ENCODE data around the gene PCNA.

Gene PCNA

DNA sequence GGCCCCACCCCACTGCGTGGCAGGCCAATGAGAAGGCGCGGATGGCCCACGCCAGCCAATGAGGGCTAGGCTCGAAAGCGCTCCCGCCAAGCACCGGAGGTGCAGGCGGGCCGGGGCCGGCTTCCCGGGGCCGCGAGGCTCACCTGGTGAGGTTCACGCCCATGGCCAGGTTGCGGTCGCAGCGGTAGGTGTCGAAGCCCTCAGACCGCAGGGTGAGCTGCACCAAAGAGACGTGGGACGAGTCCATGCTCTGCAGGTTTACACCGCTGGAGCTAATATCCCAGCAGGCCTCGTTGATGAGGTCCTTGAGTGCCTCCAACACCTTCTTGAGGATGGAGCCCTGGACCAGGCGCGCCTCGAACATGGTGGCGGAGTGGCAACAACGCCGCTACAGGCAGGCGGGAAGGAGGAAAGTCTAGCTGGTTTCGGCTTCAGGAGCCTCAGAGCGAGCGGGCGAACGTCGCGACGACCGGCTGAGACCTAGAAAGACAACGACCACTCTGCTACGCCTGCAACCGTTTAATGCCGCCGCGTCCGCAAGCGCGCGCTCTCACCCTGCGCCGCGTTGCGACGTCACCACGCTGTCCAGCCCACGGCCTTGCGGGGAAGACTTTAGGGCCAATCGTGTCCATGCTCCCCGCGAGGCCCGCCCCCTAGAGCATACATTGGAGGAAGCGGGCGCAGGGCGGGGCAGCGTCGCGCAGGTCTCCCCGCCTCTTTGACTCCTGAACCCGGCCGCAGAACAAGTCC lies at the start of gene PCNA:
TSS of gene PCNA (minus strand) at position 524 of the 750 bp plus-strand sequence. CDS start at position 364, 160 bp downstream.
- DNase-seq = peak; percentile 98

DNA sequence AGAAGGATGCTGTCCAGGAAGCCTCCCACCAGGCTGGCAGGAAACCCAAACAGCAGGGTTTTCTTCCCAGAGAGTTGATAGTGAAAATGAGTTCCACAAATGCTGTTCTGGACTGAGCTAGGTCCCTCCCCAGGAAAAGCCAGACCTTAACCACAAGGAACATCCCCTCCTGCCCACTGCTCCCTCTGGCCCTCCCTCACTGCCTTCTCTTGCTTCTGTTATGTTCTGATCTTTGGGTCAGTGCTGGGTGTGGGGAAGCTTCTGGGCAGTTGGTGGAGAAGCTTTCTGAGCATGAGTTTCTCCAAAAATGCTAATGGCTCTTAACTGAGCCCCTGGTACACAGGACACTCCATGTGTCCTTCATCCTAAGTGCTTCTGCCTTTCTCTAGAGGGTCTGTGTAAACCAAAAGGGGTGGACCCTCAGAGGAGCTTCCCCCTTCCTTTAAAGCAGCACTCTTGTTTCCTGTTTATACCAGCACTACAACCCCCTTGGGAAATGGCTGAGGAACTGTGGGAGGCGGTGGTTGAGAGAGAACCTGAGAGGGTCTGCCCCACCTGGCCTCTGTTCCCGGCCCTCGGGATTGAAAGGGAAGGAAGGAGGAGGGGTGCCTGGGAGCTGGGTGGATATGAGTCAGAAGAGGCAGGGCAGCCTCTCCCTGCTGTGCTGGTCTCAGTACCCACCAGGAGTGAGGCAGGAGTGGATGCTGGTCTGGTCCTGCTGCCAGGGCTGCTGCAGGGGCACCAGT lies 49.1 kb upstream of the PCNA start:
- DNase-seq = no peak

DNA sequence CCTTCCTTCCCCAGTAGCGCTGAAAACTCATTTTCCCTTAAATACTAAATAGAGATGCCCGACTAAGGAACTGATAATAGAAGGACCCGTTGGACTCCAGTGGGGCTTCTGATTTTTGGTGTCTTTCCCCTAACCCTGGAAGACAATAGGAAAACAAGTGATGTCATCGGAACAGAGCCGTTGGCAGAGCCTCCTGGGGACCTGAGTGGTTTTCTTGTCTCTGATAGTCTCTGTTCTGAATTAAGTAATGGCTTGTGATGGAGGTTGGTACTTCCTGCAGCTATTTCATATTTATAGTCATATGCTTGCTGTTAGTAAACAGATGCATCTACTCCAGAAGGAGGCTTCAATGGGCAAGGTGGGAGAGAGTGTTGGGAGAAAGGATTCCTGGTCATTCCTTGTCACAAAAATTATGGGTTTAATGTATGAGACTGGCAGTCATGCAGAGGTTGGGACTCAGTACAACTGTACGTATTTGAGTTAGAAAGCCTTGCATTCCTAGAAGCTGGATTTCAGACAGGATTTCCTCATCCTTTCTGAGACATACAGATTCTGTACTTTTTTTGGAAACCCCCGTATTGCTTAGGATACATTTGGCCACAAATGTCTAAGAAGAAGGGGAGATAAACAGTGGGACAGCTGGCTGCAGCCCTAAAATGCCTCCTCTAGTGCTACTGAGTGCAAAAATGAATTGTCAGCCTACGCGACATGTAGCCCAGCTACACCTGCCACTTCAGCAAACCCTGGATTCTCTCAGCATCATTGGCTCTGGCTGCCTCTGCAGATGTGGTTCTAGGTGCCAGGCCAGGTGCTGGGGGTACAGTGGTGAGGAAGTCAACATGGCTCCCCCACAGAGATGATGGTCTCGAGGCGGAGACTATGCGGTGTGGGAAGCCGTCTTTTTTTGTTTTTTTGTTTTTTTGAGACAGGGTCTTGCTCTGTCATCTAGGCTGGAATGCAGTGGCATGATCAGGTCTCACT lies 45.2 kb upstream of the PCNA start:
- no peak for DNase-seq

DNA sequence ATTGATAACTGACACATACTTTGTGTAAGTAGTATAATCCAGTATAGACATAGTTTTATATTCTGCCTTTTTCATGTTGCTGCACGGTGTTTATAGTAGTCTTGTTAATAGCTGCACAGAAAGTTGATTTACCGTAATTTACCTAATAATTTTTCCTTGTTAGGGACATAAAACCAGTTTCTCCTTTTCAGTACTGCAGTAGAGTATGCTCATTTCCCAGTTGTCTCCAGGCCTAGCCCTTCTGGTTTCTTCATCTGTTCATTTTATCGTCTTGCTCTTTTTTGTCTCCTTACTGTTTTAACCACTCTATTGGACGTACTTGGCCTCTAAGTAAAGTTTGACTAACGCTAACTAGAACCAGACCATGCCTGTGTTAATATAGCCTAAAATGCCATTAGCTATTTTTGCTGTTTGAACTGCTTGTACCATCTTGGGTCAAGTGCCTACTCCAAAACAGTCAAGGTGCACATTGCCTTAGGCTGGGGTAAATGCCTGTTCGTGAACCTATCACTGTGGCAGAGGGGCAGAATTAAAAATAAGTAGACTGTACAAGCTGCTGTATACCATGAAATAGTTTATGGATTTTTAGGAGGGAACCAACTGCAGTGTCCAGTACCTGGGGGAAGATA lies 41.9 kb upstream of the PCNA start:
- no peak for DNase-seq

DNA sequence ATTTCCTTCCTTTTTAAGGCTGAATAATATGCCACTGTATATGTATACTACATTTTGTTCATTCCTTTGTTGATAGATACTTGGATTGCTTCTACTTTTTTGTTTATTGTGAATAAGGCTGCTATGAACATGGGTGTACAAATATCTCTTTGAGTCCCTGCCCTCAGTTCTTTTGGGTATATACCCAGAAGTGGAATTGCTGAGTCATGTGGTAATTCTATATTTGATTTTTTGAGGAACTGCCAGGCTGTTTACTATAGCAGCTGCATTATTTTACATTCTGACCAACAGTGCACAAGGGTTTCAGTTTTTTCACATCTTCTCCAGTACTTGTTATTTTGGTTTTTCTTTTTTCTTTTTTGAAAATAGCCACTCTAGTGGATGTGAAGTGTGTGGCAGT lies 41.1 kb upstream of the PCNA start:
- DNase-seq = no peak

DNA sequence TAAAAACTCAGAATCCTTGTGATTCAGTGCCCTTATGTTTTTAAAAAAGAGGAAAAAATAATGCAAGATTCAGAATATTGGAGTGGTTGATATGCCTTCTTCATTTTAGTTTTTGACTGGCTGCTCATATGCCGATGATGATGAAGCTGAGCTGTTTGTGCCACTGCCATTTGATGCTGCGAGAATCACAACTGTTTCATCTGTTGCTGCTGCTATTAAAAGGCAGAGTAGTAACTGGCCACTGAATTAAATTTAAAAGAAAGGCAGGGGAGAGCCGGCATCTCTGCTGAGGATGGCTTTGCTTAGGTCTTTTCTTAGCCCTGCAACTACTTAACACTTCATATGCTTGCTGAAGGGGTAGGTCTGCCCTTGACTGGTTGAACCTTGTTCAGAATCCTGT lies 40.2 kb upstream of the PCNA start:
- no peak for DNase-seq

DNA sequence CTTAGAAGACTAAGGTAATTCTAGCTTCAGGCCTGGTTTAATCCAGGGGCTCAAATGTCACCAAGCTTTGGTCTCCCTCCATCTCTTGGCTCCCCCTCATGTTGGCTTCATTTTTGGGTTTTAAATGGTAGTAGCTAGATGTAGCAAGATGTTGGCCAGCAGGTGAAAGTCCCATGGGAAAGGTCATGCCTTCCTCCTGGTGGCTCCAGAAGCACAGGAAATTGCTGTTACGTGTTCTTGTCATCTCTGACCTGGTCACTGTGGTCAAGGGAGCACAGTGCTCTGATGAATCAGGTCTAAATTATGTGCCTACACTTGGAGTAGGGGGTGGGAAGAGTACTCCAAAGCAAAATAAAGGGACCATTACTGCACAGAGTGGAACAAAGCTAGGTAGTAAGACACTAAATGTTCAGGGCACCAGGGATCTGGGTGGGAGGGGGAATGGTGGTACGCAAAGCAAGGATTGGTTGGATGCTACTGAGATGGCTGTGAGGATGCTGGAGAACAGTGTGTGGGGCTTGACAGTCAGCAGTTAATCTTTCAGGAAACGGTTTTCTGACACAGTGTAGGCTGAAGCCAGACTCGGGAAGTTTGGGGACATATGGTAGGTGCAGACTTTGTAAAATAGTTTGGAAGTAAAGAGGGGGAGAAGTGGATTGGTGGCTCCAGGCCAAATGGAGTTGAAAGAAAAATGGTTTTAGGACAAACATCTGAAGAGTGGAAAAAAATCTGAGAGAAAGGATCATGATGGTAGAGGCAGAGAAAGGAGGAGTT lies 37.1 kb upstream of the PCNA start:
- no peak for DNase-seq

DNA sequence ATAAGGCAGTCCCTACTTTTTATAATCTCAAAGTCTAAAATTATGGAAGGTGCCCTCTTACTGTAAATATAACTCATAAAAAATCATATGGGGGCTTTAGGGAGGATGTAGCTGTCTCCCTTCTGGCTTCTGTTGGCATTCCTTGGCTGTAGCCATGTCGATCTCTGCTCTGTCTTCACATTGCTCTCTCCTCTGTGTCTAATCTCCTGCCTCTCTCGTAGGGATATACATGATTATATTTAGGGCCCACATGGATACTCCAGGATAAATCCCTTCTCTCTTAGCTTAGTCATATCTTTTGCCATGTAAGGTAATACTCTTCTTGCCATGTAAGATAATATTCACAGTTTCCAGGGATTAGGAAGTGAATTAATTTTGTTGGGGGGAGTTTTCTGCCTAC lies 35.6 kb upstream of the PCNA start:
- DNase-seq = no peak

DNA sequence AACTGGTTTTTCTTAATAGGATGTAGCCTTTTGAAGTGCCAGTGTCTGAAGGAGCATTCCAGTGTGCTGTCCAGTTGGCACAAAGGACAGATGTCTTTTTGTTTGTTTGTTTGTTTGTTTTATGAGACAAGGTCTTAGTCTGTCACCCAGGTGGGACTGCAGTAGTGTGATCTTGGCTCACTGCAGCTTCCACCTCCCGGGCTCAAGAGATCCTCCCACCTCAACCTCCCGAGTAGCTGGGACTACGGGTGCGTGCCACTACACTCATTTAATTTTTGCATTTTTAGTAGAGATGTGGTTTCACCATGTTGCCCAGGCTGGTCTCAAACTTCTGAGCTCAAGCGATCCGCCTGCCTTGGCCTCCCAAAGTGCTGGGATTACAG lies 34.8 kb upstream of the PCNA start:
- no peak for DNase-seq

DNA sequence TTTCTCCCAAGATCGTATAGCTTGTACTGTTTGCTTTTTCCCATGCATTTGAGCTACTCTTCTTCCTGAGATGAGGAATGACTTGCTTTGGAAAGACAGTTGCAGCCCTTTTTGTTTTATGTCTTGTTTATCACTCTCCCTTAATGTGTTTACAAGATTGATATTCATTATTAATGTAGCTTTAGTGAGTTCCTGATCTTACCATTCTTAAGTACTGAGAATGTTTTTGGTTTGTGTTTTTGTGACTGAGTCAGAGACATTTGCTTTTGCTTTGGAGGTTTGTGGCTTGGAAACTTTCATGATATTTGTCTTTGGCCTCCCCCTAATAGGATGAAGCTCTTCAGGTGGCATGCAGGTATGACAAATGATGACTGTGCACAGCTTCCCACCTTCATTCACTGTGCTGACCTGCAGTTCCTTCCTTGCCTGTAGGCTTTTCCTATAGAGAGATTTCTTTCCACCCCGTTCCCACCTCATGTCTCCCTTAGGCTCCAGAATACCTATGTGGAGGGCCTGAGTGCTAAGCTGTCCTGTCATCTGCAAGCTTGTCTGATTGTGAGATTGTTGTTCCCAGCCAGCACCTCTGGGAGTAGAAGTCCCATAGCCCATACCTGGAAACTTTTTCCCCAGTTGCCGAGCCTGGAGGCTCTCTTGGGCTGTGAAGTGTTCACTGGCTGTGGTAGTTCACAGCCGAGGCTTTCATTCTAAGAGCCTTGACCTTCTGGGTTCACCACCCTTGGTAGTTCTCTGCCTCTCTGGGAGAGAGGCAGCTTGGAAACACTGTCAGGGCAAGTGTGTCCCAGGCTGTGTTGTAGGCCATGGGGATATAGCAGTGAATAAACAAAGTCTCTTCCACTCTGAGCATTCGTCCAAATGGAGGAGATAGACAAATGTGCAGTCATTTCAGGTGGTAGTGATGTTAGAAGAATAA lies 34.1 kb upstream of the PCNA start:
- no peak for DNase-seq

DNA sequence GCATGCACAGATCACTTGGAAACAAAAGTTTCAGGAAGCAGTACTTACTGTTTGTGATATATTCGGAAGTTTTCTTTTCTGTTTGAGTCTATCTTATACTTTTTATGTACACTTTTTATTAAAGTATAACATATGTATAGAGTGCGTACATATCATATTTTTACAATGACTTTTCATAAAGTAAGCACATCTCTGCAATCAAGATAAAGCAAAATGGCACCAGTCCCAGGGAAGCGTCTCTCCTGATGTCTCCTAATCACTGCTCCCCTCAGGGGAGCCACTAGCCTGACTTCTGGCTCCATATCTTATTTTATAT lies 33.4 kb upstream of the PCNA start:
- DNase-seq = no peak

DNA sequence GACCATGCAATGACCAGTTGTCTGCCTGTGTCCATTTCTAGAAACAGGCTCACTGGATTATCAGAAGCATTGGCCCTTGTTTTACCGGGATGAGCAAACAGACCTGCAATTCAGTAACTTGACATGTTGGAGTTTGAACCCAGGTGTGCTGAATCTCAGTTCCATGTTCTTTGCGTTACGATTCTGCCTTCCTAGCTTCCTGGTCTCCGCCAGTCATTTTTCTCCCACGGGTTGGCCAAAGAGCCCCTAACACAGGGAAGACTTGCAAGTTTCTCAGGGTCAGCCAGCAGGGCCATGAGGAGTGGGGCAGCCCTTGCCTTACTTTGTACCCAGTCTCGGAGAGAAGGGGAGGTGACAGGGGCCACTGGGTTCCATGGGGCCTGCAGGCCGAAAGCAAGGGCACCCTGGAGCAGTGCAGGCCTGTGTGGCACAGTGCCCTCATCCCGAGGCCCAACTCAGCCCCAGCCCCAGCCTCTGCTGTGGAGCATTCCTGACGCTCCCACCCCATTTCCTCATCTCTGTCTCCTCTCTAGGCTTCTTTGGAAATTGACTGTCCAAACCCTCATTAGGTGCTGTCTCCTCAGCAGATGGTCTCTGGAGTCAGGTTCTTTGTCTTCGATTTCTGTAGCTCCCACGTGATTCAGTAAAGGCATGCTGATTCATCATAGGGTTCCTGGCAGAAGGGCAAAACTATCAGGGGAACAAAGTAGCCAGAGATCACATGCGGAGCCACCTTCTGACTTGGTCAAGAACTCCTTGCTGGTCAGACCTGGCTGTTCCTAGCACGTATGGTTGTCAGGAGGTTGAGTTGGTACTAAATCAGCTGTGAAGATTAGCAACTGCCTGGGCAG lies 30.7 kb upstream of the PCNA start:
- DNase-seq = no peak

DNA sequence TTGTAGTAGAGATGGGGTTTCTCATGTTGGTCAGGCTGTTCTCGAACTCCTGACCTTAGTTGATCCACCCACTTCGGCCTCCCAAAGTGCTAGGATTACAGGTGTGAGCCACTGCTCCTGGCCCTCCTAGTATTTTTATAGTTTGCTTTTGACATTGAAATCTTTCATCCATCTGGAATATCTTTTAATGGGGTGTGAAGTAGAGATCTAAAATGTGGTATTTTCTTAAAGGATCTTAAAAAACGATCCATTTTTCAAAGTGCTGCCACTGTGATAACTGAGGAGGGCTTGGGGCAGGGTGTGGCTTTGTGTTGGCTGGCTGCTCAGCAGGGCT lies 30.1 kb upstream of the PCNA start:
- DNase-seq = no peak

DNA sequence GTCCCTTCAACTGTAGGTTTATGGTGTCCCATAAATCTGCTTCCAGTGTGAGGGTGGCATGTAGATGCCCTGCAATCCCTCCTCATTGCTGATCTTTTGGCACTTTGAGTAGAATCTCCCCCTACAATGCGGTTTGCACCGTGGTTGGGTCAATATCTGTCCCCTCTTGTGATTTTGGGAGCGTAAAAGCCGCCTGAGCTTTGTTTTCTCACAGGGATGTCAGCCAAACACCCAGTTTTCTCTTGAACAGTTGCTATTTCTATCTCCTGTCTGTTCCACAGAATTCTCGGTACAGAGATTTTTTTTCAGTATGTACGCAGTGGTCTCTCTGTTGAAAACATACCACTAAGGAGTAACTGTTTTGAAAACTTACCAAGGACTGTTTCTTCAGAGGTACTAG lies 28.8 kb upstream of the PCNA start:
- DNase-seq = no peak

DNA sequence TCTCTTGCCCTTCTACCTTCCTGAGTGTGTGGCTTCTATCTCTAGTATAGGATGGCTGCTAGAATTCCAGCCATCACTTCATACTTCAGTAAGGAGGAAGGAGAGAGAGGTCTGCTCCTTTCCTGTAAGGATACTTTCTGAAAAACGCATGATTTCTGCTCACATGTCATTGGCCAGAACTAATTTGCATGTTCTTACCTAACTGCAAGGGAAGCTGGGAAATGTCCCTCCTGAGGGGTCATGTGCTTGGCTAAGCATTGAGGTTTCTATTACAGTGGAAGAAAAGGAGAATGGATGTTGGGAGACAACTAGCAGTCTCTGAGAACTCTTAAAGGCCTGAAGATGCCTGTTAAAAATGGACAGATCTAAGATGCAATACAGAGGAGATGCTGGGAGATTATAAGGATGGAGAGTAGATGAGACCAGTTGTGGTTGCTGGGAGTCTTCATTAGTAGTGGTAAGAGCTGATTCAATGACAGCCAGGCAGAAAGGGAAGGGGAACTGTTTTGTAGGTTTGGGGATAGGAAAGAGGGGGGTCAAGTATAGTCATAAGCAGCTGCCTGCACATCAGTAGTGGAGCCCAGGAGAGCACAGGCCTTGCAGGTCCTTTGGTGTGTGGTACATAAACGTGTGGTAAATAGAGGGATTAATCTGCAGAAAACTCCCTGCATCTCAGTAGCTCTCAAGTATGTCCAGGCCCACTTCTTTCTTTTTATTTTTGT lies 27.3 kb upstream of the PCNA start:
- DNase-seq = no peak

DNA sequence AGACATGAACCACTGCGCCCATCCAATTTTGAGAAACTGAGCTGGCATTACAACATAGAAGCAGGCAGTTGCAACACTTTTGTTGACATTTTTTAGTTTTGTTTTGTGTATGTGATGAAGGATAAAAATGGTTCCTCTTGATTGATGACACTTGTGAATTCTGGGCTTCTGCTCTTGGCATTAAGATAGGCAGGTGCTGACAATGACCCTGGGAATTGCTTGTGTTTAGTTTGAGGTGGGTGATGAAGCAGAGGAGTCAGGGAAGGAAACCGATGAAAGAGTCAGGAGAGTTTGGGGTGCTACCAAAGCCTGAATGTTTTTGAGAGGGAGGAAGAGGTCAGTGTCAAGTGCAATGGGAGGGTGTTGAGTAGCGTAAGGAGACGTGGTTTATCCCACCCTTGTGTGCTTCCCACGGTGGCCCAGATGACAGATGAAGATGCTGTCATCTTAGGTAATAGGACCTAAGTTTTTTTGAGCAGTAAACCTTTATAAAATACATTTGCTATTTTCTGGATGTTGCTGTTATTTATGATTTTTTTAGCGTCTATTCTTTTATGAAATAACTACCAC lies 26.4 kb upstream of the PCNA start:
- DNase-seq = no peak

DNA sequence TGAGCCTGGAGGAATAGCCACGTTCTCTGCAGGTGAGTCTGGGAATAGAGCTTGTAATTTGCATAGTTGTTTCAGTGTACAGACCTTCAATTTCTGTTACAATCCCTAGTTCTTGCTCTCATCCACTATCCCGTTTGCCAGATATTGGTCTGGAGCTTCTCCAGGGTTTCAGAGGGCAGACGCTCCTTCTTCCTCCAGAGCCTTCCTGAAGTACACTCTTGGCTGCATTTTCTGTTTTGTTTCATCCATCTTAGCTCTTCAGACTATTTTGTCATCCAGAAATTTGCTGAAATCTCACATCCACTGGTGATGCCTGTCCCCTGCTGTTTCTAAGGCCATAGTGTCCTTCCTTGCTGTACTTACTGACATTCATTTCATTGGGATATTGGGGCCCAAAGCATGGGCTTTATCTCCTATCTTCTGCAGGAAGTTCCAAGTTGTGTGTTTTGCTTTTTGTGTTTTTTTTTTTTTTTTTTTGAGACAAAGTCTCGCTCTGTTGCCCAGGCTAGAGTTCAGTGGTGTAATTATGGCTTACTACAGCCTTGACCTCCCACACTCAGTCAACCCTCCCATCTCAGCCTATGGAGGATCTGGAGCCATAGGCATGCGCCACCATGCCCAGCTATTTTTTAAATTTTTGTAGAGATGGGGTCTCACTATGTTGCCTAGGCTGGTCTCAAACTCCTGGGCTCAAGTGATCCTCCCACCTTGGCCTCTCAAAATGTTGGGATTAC lies 25.8 kb upstream of the PCNA start:
- DNase-seq = no peak

DNA sequence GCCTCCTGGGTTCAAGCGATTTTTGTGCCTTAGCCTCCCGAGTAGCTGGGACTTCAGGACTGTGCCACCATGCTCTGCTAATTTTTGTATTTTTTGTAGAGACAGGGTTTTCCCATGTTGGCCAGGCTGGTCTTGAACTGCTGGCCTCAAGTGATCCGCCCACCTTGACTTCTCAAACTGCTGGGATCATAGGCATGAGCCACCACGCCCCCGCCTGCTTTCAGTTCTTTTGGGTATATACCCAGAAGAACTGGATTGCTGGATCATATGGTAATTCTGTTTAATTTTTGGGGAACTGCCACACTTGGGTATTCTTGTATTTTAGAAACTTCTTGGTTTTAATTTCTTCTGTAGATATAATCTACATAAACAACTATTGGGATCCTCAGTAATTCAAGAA lies 24.1 kb upstream of the PCNA start:
- DNase-seq = no peak
